ENCODE data around the gene ERH.
"Not testable (repeated sequence)": the region's sequence is repeated elsewhere in the genome, so short reads cannot be mapped to it uniquely, and the experiment has no call there.

The ERH gene

DNA sequence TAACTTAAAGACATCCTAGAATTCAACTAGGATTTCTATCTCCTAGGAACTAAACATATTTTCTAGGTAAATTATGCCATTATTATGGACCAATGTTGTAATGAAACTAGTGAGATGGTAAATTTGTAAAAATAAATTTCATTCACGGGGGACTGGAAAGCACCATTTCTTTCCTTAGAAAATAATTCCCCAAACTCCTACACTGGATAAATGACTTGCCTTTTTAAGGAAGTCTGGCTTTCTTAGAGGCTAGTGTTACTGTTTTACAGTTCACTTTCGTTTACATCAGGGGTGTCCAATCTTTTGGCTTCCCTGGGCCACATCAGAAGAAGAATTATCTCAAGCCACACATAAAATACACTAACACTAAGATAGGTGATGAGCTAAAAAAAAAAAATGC is 3.7 kb upstream of the ERH start:
- TF ChIP-seq, protein P1, sequence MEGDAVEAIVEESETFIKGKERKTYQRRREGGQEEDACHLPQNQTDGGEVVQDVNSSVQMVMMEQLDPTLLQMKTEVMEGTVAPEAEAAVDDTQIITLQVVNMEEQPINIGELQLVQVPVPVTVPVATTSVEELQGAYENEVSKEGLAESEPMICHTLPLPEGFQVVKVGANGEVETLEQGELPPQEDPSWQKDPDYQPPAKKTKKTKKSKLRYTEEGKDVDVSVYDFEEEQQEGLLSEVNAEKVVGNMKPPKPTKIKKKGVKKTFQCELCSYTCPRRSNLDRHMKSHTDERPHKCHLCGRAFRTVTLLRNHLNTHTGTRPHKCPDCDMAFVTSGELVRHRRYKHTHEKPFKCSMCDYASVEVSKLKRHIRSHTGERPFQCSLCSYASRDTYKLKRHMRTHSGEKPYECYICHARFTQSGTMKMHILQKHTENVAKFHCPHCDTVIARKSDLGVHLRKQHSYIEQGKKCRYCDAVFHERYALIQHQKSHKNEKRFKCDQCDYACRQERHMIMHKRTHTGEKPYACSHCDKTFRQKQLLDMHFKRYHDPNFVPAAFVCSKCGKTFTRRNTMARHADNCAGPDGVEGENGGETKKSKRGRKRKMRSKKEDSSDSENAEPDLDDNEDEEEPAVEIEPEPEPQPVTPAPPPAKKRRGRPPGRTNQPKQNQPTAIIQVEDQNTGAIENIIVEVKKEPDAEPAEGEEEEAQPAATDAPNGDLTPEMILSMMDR (IDR thresholded peaks at IDR 0.05; ENCODE audit: low read depth, low read length, missing control alignments) = no peak
- DNase-seq (ENCODE audit: low read depth) = no peak
- in situ Hi-C loops (cut with HindIII; ENCODE audit: low sequenced_read_pairs) = no loop called here
- no peak overlapping the region for H3K4me3 ChIP-seq (ENCODE audit: low read depth, low read length)

DNA sequence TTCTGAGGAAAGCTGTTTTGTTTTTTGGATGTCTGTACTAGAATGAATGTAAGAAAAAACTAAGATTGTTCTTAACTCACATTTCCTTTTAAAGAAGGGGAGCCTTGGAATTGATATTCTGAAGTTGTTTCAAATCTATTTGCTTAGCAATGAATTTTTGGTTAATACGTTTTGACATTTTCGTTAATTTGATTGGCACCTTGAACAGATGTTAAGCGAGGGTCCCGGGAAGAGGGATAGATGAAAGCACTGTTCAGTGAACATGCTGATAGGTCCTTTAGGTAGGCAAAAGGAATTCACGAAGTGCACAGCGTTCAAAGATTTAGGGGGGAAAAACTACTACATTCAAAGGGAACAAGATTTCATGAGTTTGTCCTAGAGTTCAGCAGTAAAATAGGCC is 2.1 kb upstream of the ERH start:
- TF ChIP-seq, protein P1 (IDR thresholded peaks at IDR 0.05; ENCODE audit: low read depth, low read length, missing control alignments) = no peak

DNA sequence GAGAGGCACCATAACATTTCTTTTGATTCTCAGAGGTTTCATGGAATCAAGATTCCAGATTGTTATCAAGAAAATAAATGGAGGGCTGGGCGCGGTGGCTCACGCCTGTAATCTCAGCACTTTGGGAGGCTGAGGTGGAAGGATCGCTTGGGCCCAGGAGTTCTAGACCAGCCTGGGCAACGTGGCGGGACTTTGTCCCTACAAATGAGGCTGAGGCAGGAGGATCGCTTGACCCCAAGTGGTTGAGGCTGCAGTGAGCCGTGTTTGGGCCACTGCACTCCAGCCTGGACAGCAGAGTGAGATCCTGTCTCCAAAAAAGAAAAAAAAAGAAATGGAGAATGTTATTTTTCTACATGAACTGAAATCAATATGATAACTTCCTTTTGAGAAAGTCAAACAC is 1.7 kb upstream of the ERH start:
- peak overlapping the region; percentile 78 for H3K4me3 ChIP-seq (ENCODE audit: low read depth, low read length)
- TF ChIP-seq, protein P1 (IDR thresholded peaks at IDR 0.05; ENCODE audit: low read depth, low read length, missing control alignments) = no peak
- in situ Hi-C loops (cut with HindIII; ENCODE audit: low sequenced_read_pairs) = loop anchor here (5.0 kb wide), 1 partner anchor 58 kb away; no protein-coding TSS in a partner anchor
- DNase-seq (ENCODE audit: low read depth) = no peak

More for the DNA sequence above, 2.1 kb upstream of the ERH start:
- no peak for DNase-seq (ENCODE audit: low read depth)
- H3K4me3 ChIP-seq (ENCODE audit: low read depth, low read length) = peak overlapping the region; percentile 78
- in situ Hi-C loops (cut with HindIII; ENCODE audit: low sequenced_read_pairs) = no loop called here

DNA sequence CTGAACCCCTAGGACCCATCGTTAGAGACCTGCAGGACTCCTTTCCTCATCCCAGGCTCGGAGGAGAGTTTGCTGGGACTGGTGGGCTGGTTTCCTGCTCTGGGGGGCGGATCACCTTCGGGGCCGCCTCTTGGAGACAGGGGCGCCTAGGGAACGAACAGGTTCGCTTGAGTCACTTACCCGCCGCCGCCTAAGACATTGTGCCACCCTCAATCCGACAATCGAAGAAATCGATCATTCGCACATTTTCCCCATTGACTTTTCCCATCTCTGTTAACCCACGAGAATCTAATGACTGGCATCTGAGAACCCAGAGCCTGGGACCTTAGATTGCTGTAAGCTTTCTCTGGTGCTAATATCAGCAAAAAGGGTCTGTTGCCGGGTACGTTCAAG is 715 bp upstream of the ERH start:
- DNase-seq (ENCODE audit: low read depth) = no peak
- peak overlapping the region; percentile 78 for H3K4me3 ChIP-seq (ENCODE audit: low read depth, low read length)
- in situ Hi-C loops (cut with HindIII; ENCODE audit: low sequenced_read_pairs) = loop anchor here (5.0 kb wide), 1 partner anchor 58 kb away; no protein-coding TSS in a partner anchor
- TF ChIP-seq, protein P1 (IDR thresholded peaks at IDR 0.05; ENCODE audit: low read depth, low read length, missing control alignments) = no peak

DNA sequence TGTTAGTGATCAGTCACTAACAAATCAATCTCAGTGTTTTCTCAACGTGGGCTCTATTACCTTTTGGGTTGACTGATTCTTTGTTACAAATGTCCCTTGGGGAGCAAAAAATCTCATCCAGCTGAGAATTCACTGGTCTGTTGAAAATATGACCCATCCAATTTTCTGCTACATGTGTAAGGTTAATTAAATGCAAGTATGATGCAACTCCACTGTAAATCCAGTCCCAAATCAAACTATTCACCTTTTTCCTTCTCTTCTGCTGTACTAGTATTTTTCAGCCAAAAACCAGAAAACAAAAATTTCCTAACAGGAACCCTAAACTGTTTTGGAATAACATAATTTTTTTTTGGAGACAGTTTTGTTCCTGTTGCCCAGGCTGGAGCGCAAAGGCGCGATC is 2.2 kb downstream of the ERH start:
- H3K4me3 ChIP-seq (ENCODE audit: low read depth, low read length) = no peak overlapping the region
- DNase-seq (ENCODE audit: low read depth) = no peak
- in situ Hi-C loops (cut with HindIII; ENCODE audit: low sequenced_read_pairs) = loop anchor here (5.0 kb wide), 1 partner anchor 61 kb away; no protein-coding TSS in a partner anchor
- TF ChIP-seq, protein P1 (IDR thresholded peaks at IDR 0.05; ENCODE audit: low read depth, low read length, missing control alignments) = no peak

DNA sequence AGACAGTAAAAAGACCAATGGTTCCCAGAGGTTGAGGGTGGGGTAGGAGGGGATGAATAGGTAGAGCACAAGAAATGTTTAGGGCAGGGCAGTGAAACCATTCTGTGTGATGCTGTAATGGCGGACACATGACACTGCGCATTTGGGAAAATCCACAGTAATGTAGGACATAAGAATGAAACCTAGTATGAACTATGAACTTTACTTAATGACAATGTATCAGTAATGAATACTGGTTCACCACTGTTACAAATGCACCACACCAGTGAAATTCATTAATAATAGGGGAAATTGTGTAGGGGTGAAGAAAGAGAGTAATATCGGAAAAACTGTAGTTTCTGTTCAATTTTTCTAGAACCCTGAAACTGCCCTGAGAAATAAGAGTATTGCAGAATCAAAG is 5.6 kb downstream of the ERH start:
- TF ChIP-seq, protein P1 (IDR thresholded peaks at IDR 0.05; ENCODE audit: low read depth, low read length, missing control alignments) = no peak
- DNase-seq (ENCODE audit: low read depth) = no peak
- in situ Hi-C loops (cut with HindIII; ENCODE audit: low sequenced_read_pairs) = no loop called here
- H3K4me3 ChIP-seq (ENCODE audit: low read depth, low read length) = no peak overlapping the region

DNA sequence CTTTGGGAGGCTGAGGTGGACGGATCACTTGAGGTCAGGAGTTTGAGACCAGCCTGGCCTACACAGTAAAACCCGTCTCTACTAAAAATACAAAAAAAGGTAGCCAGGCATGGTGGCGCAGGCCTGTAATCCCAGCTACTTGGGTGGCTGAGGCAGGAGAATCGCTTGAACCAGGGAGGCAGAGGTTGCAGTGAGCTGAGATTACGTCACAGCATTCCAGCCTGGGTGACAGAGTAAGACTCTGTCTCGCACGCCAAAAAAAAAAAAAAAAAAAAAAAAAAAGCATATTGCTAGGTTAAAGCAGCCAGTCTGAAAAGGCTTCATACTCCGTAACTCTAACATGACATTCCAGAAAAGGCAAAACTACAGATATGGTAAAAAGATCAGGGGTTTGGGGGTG is 6.7 kb downstream of the ERH start:
- DNase-seq (ENCODE audit: low read depth); in situ Hi-C loops (cut with HindIII; ENCODE audit: low sequenced_read_pairs); H3K4me3 ChIP-seq (ENCODE audit: low read depth, low read length): not testable (repeated sequence)
